ENCODE measurements around the gene TMEM120B.

TMEM120B gene

GRCh38 chr12:121796855-121797751 lies 84.6 kb downstream of the TMEM120B start (continued):
- TF ChIP-seq SCRT2 (tag by site-specific recombination; IDR thresholded peaks at IDR 0.05) (no peak), ZNF558 (tag by site-specific recombination; IDR thresholded peaks at IDR 0.05) (no peak), ZNF112 (tag by site-specific recombination; IDR thresholded peaks at IDR 0.05) (no peak), YY1 (tag by site-specific recombination; IDR thresholded peaks at IDR 0.05) (no peak), TSHZ1 (tag by site-specific recombination; IDR thresholded peaks at IDR 0.05; ENCODE audit: borderline replicate concordance) (0 out of 2 replicates have a peak, but pooled peaks have one; percentile 35), ZNF664 (tag by site-specific recombination; IDR thresholded peaks at IDR 0.05) (no peak), ZNF157 (tag by site-specific recombination; IDR thresholded peaks at IDR 0.05) (no peak), ZXDB (tag by site-specific recombination; IDR thresholded peaks at IDR 0.05) (peak; percentile 35; the same call in 1 of the 2 replicates), ZNF335 (tag by site-specific recombination; conservative IDR thresholded peaks at IDR 0.05) (peak; percentile 58; the same call in 1 of the 2 replicates), ZNF221 (tag by site-specific recombination; IDR thresholded peaks at IDR 0.05; ENCODE audit: borderline replicate concordance) (no peak), ZNF266 (tag by site-specific recombination; IDR thresholded peaks at IDR 0.05; ENCODE audit: low read depth) (no peak), ZNF670 (tag by site-specific recombination; IDR thresholded peaks at IDR 0.05; ENCODE audit: low read depth) (no peak), ZNF404 (tag by site-specific recombination; IDR thresholded peaks at IDR 0.05) (no peak), ZNF600 (tag by site-specific recombination; IDR thresholded peaks at IDR 0.05) (peak; percentile 60; the same call in 1 of the 2 replicates), EGR2 (tag by site-specific recombination; IDR thresholded peaks at IDR 0.05; ENCODE audit: low read depth) (no peak), ZNF433 (tag by site-specific recombination; IDR thresholded peaks at IDR 0.05; ENCODE audit: low read depth) (no peak), ZBTB44 (tag by site-specific recombination; IDR thresholded peaks at IDR 0.05) (no peak), ZNF548 (tag by site-specific recombination; IDR thresholded peaks at IDR 0.05) (no peak), KLF9 (tag by site-specific recombination; IDR thresholded peaks at IDR 0.05; ENCODE audit: low read depth) (peak; percentile 93), ZNF76 (tag by site-specific recombination; IDR thresholded peaks at IDR 0.05; ENCODE audit: borderline replicate concordance, low read depth) (no peak)
- TF ChIP-seq, protein P1, sequence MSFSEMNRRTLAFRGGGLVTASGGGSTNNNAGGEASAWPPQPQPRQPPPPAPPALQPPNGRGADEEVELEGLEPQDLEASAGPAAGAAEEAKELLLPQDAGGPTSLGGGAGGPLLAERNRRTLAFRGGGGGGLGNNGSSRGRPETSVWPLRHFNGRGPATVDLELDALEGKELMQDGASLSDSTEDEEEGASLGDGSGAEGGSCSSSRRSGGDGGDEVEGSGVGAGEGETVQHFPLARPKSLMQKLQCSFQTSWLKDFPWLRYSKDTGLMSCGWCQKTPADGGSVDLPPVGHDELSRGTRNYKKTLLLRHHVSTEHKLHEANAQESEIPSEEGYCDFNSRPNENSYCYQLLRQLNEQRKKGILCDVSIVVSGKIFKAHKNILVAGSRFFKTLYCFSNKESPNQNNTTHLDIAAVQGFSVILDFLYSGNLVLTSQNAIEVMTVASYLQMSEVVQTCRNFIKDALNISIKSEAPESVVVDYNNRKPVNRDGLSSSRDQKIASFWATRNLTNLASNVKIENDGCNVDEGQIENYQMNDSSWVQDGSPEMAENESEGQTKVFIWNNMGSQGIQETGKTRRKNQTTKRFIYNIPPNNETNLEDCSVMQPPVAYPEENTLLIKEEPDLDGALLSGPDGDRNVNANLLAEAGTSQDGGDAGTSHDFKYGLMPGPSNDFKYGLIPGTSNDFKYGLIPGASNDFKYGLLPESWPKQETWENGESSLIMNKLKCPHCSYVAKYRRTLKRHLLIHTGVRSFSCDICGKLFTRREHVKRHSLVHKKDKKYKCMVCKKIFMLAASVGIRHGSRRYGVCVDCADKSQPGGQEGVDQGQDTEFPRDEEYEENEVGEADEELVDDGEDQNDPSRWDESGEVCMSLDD (tag by site-specific recombination; IDR thresholded peaks at IDR 0.05), result peak; percentile 63; the same call in 1 of the 2 replicates
- TF ChIP-seq, protein P2, sequence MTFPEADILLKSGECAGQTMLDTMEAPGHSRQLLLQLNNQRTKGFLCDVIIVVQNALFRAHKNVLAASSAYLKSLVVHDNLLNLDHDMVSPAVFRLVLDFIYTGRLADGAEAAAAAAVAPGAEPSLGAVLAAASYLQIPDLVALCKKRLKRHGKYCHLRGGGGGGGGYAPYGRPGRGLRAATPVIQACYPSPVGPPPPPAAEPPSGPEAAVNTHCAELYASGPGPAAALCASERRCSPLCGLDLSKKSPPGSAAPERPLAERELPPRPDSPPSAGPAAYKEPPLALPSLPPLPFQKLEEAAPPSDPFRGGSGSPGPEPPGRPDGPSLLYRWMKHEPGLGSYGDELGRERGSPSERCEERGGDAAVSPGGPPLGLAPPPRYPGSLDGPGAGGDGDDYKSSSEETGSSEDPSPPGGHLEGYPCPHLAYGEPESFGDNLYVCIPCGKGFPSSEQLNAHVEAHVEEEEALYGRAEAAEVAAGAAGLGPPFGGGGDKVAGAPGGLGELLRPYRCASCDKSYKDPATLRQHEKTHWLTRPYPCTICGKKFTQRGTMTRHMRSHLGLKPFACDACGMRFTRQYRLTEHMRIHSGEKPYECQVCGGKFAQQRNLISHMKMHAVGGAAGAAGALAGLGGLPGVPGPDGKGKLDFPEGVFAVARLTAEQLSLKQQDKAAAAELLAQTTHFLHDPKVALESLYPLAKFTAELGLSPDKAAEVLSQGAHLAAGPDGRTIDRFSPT (tag by site-specific recombination; IDR thresholded peaks at IDR 0.05), result peak; percentile 77
- TF ChIP-seq, protein P3, sequence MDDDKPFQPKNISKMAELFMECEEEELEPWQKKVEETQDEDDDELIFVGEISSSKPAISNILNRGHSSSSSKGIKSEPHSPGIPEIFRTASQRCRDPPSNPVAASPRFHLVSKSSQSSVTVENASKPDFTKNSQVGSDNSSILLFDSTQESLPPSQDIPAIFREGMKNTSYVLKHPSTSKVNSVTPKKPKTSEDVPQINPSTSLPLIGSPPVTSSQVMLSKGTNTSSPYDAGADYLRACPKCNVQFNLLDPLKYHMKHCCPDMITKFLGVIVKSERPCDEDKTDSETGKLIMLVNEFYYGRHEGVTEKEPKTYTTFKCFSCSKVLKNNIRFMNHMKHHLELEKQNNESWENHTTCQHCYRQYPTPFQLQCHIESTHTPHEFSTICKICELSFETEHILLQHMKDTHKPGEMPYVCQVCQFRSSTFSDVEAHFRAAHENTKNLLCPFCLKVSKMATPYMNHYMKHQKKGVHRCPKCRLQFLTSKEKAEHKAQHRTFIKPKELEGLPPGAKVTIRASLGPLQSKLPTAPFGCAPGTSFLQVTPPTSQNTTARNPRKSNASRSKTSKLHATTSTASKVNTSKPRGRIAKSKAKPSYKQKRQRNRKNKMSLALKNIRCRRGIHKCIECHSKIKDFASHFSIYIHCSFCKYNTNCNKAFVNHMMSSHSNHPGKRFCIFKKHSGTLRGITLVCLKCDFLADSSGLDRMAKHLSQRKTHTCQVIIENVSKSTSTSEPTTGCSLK (tag by site-specific recombination; IDR thresholded peaks at IDR 0.05), result no peak
- TF ChIP-seq, protein P4, sequence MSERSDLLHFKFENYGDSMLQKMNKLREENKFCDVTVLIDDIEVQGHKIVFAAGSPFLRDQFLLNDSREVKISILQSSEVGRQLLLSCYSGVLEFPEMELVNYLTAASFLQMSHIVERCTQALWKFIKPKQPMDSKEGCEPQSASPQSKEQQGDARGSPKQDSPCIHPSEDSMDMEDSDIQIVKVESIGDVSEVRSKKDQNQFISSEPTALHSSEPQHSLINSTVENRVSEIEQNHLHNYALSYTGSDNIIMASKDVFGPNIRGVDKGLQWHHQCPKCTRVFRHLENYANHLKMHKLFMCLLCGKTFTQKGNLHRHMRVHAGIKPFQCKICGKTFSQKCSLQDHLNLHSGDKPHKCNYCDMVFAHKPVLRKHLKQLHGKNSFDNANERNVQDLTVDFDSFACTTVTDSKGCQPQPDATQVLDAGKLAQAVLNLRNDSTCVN (tag by site-specific recombination; optimal IDR thresholded peaks at IDR 0.05), result peak; percentile 29

Measured in HEK293 (cell line).